GM18502 (cell line): Measurements from ENCODE around the gene OPA1.

ENCODE experiments used
- ATAC-seq: cut with Tn5 transposase; IDR thresholded peaks from one replicate; pipeline ENCODE4 v1.9.1; 2021; ENCODE audit warnings: mild to moderate bottlenecking; ENCODE audit not compliant: unreplicated experiment, poor library complexity

OPA1 gene

DNA sequence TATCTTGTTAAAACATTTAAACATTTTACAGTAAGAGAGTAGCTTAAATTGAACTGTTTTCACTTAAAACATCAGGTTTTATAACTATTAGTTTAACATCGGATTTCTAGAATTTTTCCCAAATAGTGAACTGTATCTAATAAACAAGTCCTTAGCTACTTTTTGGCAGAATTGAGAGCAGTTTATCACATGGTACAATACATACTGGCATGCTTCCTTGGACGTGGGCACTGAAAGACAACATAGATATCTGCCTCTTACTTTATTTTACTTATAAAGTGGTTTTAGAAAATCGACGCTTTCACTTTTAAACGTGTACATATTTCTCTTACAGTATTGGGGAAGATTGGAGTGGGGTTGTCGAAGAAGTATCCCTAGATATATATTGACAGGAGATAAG lies 52.8 kb downstream of the OPA1 start:
- no peak for ATAC-seq

- no peak for ATAC-seq
Observed at GRCh38 chr3:193648542-193649076, 55.6 kb downstream of the OPA1 start.

GRCh38 chr3:193650585-193650984 lies 57.6 kb downstream of the OPA1 start:
- no peak for ATAC-seq

DNA sequence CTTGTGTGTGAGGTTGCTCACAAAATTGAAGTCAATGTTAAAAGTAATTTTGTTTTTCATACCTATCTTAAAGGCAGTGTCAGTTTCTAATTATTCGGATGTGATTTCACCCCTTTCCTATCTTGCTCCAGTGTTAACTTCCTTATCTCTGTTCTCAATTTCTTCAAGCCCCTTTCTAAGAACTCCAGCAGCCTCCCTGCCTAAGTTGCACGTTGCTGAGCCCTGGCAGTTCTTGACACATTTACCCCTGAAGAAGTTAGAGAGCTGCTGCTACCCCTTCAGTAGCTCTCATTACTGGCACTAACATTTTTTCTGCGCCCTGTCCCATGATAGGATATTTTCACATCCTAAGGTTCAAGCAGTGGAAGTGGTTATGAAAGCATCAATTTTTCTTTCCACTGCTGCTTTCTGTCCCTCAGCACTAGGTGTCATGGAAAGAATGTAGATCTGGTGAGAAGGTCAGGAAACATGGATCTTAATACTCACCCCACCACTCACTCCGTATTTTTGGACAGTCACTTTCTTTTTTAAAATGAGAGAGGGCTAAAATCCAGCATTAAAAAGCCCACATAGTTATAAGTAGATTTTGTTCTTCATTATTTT lies 62.9 kb downstream of the OPA1 start:
- no peak for ATAC-seq

- ATAC-seq, result no peak
Observed at GRCh38 chr3:193656445-193656844, 63.4 kb downstream of the OPA1 start.

DNA sequence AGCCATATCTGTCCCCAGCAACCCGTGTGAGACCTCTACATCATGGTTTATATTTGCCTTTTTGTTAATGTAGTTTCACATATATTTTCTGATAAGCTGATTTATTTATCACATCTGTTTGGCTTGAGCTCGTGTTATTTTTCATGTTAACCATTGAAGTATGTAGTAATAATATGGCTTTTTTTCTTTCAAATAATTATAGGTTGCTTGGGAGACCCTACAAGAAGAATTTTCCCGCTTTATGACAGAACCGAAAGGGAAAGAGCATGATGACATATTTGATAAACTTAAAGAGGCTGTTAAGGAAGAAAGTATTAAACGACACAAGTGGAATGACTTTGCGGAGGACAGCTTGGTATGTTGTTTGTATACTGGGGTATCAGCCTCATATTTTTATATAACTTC lies 63.9 kb downstream of the OPA1 start:
- ATAC-seq, result no peak

- no peak for ATAC-seq
Observed at GRCh38 chr3:193660171-193660570, 67.2 kb downstream of the OPA1 start.

GRCh38 chr3:193660698-193661411 lies 67.8 kb downstream of the OPA1 start:
- ATAC-seq, result no peak

DNA sequence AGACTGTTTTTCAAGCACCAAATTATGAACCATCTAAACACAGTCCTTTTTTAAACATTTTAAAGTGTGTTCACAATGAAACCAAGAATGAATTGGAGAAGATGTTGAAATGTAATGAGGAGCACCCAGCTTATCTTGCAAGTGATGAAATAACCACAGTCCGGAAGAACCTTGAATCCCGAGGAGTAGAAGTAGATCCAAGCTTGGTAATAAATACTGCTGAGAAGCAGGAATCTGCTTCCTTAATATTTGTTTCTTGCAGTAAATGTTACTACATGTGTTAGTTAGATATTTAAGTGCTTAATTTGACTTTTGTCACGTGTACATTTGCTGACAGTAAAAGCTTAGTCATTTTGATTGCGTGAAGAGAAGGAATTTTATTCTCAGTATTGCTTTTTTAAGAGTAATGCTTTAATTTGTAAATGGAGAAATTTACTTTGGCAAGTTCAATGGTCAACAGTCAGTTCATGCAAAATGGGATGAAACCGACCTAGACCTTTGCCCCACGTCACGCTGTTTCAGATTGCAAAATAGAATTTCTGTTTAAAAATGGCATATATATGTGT lies 69.8 kb downstream of the OPA1 start:
- no peak for ATAC-seq

- ATAC-seq, result no peak
Observed at GRCh38 chr3:193665370-193665989, 72.5 kb downstream of the OPA1 start.

GRCh38 chr3:193673845-193674244 lies 80.8 kb downstream of the OPA1 start:
- no peak for ATAC-seq

DNA sequence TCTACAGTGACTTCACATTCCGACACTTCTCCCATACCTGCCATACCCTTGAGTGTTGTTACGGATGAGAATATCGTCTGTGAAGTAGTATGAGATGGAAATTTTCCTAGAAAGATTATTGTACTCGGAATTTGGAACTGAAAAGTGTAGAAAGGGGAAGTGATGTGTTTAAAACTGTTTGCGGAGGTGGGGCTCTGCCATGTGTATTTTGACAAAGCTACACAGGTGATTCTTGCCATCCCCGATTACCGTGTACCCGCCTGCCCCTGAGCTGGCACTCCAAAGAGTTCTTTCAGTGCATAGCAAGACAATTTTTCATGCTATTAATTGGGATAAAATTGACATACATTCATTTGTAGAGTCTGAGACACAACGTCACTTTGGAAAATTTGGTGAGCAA lies 81.7 kb downstream of the OPA1 start:
- ATAC-seq, result no peak

DNA sequence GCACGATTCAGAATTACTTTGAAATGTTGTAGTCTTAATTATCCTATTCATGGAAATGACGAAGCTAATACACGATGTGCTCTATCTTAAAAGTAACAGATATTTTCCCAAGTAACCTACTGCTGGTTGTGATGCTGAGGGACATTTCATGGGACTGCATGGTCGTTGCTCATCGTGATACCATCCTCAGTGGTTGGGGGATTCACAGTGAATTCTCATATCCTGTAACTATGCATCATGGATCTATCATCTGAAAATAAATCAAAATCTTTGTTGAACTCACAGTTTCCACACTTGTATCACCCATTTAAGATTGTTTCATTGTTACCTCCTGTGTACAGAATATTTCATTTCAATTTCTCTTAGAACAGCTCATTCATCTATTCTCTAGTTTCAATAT lies 84.7 kb downstream of the OPA1 start:
- ATAC-seq, result no peak

- ATAC-seq, result no peak
Observed at GRCh38 chr3:193680220-193680619, 87.2 kb downstream of the OPA1 start.

DNA sequence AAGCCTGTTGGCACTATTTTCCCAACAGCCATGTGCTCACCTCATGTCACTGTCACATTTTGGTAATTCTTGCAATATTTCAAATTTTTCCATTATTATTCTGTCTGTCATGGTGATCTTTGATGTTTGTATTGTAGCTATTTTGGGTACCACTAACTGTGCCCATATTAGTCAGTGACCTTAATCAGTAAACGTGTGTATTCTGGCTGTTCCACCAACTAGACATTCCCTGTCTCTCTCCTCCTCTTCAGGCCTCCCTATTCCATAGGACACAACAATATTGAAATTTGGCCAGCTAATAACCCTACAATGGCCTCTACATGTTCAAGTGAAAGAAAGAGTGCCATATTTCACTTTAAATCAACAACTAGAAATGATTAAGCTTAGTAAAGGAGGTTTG lies 88.6 kb downstream of the OPA1 start:
- no peak for ATAC-seq

GRCh38 chr3:193686665-193687483 lies 93.9 kb downstream of the OPA1 start:
- no peak for ATAC-seq

GRCh38 chr3:193688834-193689714 lies 96.1 kb downstream of the OPA1 start:
- no peak for ATAC-seq

GRCh38 chr3:193693774-193694173 lies 100.8 kb downstream of the OPA1 start:
- ATAC-seq, result no peak

DNA sequence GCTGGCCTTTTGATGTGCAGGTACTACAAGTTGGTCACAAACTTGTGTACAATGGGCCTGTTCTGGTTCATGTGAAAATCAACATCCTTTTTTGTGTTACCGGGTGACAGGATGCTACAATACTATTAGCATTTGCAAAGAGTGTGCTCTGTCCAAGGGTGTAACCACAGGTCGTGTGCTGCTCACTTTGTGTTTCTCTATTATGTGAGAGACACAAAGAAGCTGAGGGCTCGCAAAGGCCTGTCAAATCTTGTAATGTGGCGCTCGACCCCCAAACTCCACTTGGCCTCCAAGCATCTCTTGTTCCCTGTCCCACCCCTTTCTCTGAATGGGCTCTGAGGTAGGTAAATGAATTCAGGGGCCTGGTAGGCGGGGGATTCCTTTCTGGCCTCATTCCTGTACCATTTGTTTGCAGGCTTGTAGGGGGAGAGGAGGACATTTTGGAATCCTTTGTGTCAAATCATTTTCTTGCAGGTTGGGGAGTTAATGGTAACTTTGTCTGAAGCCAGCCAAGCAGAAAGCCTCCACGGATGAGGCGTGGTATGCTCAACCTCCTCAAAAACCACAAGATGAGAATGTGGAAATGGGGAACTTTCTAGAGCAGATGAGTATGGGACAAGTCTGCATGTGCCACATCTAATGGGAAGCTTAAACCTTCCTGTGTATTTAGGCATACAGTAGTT lies 109.1 kb downstream of the OPA1 start:
- peak; percentile 43 for ATAC-seq
